Large intestine (tissue), 3 donors: ENCODE data around the gene GREM1. TPM values are rescaled to one million over a fixed set of nuclear protein-coding genes. Genes with fewer than 3 reads are reported as not detected.
A peak's percentile ranks its signal among the peaks of the same experiment; 100 is the strongest.

Experiments used
- DNase-seq, 2 donors: peaks; one replicate each; pipeline versions ENCODE4 v3.0.0 to v3.0.0-alpha.2; 2013
- H3K27ac ChIP-seq: one replicate; pipeline ENCODE4 v1.5.1; 2013; ENCODE audit warnings: low read length
- H3K27me3 ChIP-seq: 2 replicates; pipeline ENCODE4 v1.6.1; 2013; ENCODE audit warnings: low read length; ENCODE audit not compliant: control insufficient read depth, insufficient read depth
- H3K36me3 ChIP-seq: 2 replicates; pipeline ENCODE4 v1.6.1; 2013; ENCODE audit warnings: low read length; ENCODE audit not compliant: control insufficient read depth, insufficient read depth
- H3K4me1 ChIP-seq: one replicate; pipeline ENCODE4 v1.6.1; 2013; ENCODE audit warnings: low read length; ENCODE audit not compliant: control insufficient read depth, insufficient read depth
- H3K4me3 ChIP-seq: one replicate; pipeline ENCODE4 v1.5.1; 2013; ENCODE audit warnings: low read length
- H3K9me3 ChIP-seq: one replicate; pipeline ENCODE4 v1.6.1; 2013; ENCODE audit warnings: mild to moderate bottlenecking, low read depth, low read length, moderate library complexity; ENCODE audit not compliant: control insufficient read depth
- WGBS: methylation state at CpG from one replicate; pipeline ENCODE4 v1.1.5; 2013; ENCODE audit warnings: low lambda C conversion rate; ENCODE audit not compliant: insufficient coverage; 5-methylcytosine and 5-hydroxymethylcytosine counted together
- polyA plus RNA-seq: library from polyadenylated mRNA; unstranded; fragments of 120-200 nt; gene quantifications from one replicate; pipeline ENCODE4 v1.2.1, GENCODE V29; 2013

Gene GREM1
- polyA plus RNA-seq, 1 donor: 26.2 TPM

- peak in 1 of 2 donors; percentile 13 for DNase-seq
- no peak overlapping the region for H3K27ac ChIP-seq
- WGBS: no CpG with 5 or more reads among the region's 5 CpGs
These were observed 40.5 kb upstream of the GREM1 start for GRCh38 chr15:32677238-32677750.

DNA sequence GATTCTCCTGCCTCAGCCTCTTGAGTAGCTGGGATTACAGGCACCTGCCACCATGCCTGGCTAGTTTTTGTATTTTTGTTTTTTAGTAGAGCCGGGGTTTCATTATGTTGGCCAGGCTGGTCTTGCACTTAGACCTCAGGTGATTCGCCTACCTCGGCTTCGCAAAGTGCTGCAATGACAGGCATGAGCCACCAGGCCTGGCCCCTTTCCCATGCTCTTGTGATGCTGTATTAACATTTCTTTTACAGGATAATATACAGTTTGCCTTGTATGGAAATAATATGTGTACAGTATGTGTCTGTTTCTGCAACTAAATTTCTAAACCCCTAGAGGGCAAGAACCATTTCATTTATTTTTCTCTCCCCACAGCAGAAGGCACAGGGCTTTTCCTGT, 38.5 kb upstream of the GREM1 start:
- WGBS: 100% methylated on average over 2 of the region's 4 CpGs

More at GRCh38 chr15:32677238-32677750, 40.5 kb upstream of the GREM1 start:
- no peak overlapping the region for H3K4me3 ChIP-seq
- no peaks in the 10 kb centered on the region for H3K27me3 ChIP-seq
- no peaks in the 10 kb centered on the region for H3K36me3 ChIP-seq
- H3K9me3 ChIP-seq: no peaks in the 10 kb centered on the region
- peaks cover 3% of the 10 kb centered on the region for H3K4me1 ChIP-seq

GRCh38 chr15:32682569-32682968, 35.2 kb upstream of the GREM1 start:
- Histone ChIP-seq H3K4me1 (no peaks in the 10 kb centered on the region), H3K36me3 (no peaks in the 10 kb centered on the region), H3K4me3 (no peak overlapping the region), H3K27ac (no peak overlapping the region), H3K9me3 (no peaks in the 10 kb centered on the region), H3K27me3 (no peaks in the 10 kb centered on the region)
- WGBS: 100% methylated on average over 1 of the region's 3 CpGs
- DNase-seq: no peak

More for the DNA sequence above, 38.5 kb upstream of the GREM1 start:
- H3K4me1 ChIP-seq: peaks cover 3% of the 10 kb centered on the region
- no peaks in the 10 kb centered on the region for H3K9me3 ChIP-seq
- no peaks in the 10 kb centered on the region for H3K36me3 ChIP-seq
- H3K27me3 ChIP-seq: no peaks in the 10 kb centered on the region
- no peak overlapping the region for H3K4me3 ChIP-seq
- DNase-seq: no peak
- H3K27ac ChIP-seq: no peak overlapping the region

DNA sequence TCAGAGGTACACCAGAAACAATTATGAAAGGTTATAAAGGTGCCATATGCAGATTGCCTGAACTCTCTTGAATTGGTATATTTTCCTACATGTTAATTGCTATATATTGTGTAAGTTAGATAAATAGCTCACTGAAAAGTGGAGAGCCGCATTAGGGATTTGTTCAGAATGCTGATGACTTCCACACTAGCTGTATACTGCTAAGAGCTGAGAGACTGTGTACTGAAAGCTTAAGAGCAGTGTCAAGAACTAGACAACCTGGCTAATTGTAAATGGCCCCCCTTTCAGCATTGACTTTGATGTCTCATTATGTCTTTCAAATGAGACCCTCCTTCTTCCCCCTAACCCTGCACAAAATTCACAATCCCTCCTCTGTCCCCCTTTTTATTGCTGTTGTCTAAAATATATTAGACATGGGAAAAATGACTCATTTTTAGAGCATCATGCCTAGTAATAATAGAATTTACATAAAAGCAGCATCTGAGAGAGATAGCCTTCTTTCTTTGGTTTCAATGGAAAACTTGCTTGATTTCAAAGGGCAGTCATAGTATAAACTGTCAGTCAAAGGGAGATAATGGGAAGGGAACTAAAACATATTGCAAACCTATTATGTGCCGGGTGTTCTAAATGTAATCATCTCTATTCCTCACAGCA, 34.7 kb upstream of the GREM1 start:
- Histone ChIP-seq H3K4me3 (no peak overlapping the region), H3K36me3 (no peaks in the 10 kb centered on the region), H3K9me3 (no peaks in the 10 kb centered on the region), H3K4me1 (no peaks in the 10 kb centered on the region), H3K27me3 (no peaks in the 10 kb centered on the region), H3K27ac (no peak overlapping the region)
- WGBS: no CpG with 5 or more reads among the region's 2 CpGs
- no peak for DNase-seq

DNA sequence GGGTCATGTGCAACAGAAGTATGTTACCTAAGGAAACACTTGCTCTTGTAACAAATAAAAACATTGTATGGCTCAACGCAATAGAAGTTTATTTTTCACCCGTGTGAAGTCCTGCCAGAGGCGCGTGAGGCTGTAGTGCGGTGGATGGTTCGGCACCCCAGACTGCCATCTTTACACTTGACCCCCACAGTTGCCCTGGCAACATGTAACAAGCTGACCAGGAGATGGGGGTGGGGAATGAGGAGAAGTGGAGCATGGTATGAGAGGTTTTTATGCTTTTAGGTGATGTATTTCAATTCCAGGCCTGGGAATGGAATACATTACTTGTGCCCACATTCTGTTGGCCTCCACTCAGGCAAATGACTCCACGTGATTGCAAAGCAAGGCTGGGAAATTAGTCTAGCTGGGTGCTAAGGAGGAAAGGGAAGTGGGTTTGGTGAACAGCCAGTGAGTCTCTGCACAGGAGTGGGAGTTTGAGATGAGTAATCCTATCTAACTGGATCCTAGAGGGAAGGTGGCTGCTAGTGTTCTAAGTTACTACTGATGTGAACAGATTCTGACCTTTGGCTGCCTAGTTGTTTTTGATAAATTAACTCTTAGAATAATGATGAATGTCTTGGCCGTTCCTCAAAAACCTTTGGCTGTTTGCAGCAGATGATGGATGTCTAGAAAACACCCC, 33.8 kb upstream of the GREM1 start:
- H3K9me3 ChIP-seq: no peaks in the 10 kb centered on the region
- no peaks in the 10 kb centered on the region for H3K4me1 ChIP-seq
- WGBS: no CpG with 5 or more reads among the region's 8 CpGs
- DNase-seq: peak in 1 of 2 donors; percentile 12
- no peaks in the 10 kb centered on the region for H3K36me3 ChIP-seq
- no peaks in the 10 kb centered on the region for H3K27me3 ChIP-seq
- H3K4me3 ChIP-seq: no peak overlapping the region
- no peak overlapping the region for H3K27ac ChIP-seq

DNA sequence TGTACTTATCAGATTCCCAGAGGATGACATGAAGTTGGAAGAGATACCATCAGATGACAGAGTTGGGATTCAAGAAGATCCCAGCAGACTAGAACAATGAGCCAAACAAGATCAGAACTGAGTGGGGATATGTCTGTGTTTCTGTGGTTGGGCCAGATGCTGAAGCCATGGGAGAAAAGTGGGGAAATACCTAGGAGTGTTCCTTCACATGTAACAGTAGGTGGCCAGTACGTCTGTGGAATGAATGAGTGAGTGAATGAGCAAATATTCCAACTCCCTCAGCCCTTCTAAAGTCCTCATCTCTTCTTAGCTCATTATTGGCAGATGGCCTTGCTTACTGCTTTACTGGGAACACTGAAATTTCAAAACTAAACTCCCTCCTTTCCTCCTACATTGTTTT, 32.2 kb upstream of the GREM1 start:
- Histone ChIP-seq H3K27ac (no peak overlapping the region), H3K36me3 (no peaks in the 10 kb centered on the region), H3K27me3 (no peaks in the 10 kb centered on the region), H3K4me3 (no peak overlapping the region), H3K4me1 (no peaks in the 10 kb centered on the region), H3K9me3 (no peaks in the 10 kb centered on the region)
- no peak for DNase-seq
- no CpG with 5 or more reads among the region's 1 CpG for WGBS

DNA sequence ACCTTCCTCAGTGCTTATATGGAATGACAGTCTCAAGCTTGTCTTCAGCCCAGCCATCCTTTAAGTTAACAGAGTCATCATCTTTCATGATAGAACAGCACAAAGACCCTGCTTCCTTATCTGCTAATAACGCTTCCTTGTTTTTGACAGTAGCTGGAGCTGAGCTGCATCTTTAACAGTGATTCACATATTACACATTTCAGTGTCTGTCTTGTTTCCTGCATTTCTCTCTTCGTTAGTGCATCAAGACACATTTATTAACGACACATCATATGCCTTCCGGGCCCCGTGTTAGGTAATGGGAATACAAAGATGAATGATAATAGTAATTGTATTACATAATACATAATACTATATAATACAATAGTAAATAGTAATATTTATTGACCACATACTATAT, 30.2 kb upstream of the GREM1 start:
- 94% methylated on average over 2 of the region's 5 CpGs for WGBS

DNA sequence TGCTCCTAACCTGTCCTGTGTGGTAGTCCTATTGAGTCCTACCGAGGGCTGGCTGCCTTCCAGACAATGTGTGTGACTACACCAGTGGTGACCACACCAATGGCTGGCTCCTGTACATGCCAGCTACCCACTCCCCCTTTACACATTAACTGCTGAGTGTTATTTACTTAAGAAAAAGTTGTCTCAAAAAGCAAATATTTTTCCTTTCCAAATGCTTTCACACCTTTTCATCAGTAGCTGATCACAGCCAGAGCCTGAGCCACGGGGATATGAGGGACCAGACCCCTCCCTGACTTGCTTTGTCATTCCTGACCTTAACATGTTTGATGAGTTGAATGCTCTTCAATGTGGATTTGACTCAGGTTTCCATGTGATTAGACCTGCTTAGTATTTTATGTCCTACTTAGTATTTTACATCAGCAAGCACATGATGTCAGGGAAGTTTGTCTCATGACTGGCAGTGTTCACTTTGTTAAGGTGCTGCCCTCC, 29.6 kb upstream of the GREM1 start:
- DNase-seq: no peak
- Histone ChIP-seq H3K27me3 (no peaks in the 10 kb centered on the region), H3K9me3 (no peaks in the 10 kb centered on the region), H3K4me1 (no peaks in the 10 kb centered on the region), H3K27ac (no peak overlapping the region), H3K4me3 (no peak overlapping the region), H3K36me3 (no peaks in the 10 kb centered on the region)
- WGBS: 29% methylated on average over 1 of the region's 2 CpGs

More for the DNA sequence above, 30.2 kb upstream of the GREM1 start:
- no peaks in the 10 kb centered on the region for H3K9me3 ChIP-seq
- no peak overlapping the region for H3K27ac ChIP-seq
- no peaks in the 10 kb centered on the region for H3K27me3 ChIP-seq
- no peak for DNase-seq
- no peaks in the 10 kb centered on the region for H3K4me1 ChIP-seq
- no peaks in the 10 kb centered on the region for H3K36me3 ChIP-seq
- no peak overlapping the region for H3K4me3 ChIP-seq

GRCh38 chr15:32690941-32691688, 26.7 kb upstream of the GREM1 start:
- no peaks in the 10 kb centered on the region for H3K9me3 ChIP-seq
- DNase-seq: no peak
- H3K27me3 ChIP-seq: no peaks in the 10 kb centered on the region
- WGBS: 80% methylated on average over 4 of the region's 8 CpGs
- no peaks in the 10 kb centered on the region for H3K36me3 ChIP-seq
- no peak overlapping the region for H3K4me3 ChIP-seq
- no peak overlapping the region for H3K27ac ChIP-seq
- no peaks in the 10 kb centered on the region for H3K4me1 ChIP-seq

- no CpG with 5 or more reads among the region's 10 CpGs for WGBS
- H3K27me3 ChIP-seq: no peaks in the 10 kb centered on the region
- no peaks in the 10 kb centered on the region for H3K9me3 ChIP-seq
- H3K36me3 ChIP-seq: no peaks in the 10 kb centered on the region
- H3K4me3 ChIP-seq: no peak overlapping the region
- no peak for DNase-seq
- no peak overlapping the region for H3K27ac ChIP-seq
- H3K4me1 ChIP-seq: no peaks in the 10 kb centered on the region
These were observed 26.1 kb upstream of the GREM1 start for GRCh38 chr15:32691689-32692038.
